Mesendoderm (in vitro differentiated cells): ENCODE results near the gene SERPINB13. TPM values are rescaled to one million over a fixed set of nuclear protein-coding genes. Genes with fewer than 3 reads are reported as not detected.

Source experiments
- DNase-seq: peaks from one replicate; pipeline ENCODE4 v3.0.0; 2013
- H2AK5ac ChIP-seq: 2 replicates; pipeline ENCODE4 v1.6.1; 2013; ENCODE audit warnings: low read length, inconsistent platforms
- H2BK120ac ChIP-seq: 2 replicates; pipeline ENCODE4 v1.6.1; 2013; ENCODE audit warnings: low read depth, mild to moderate bottlenecking, low read length, moderate library complexity, mixed read lengths
- H2BK15ac ChIP-seq: replicated peaks from 2 replicates; pipeline ENCODE4 v1.6.1; 2013; ENCODE audit warnings: low read depth, mild to moderate bottlenecking, moderate library complexity
- H2BK5ac ChIP-seq: 2 replicates; pipeline ENCODE4 v1.6.1; 2013; ENCODE audit warnings: low read length, inconsistent platforms
- H3K18ac ChIP-seq: 2 replicates; pipeline ENCODE4 v1.6.1; 2013; ENCODE audit warnings: mild to moderate bottlenecking, low read length, mixed read lengths
- H3K23ac ChIP-seq: one replicate; pipeline ENCODE4 v1.6.1; 2013; ENCODE audit warnings: low read length
- H3K27ac ChIP-seq: 2 replicates; pipeline ENCODE4 v1.5.1; 2013; ENCODE audit warnings: low read depth, mild to moderate bottlenecking, inconsistent platforms, low read length, moderate library complexity
- H3K27me3 ChIP-seq: 2 replicates; pipeline ENCODE4 v1.6.1; 2013; ENCODE audit warnings: low read length, control low read depth, mild to moderate bottlenecking, inconsistent platforms; ENCODE audit not compliant: insufficient read depth, poor library complexity
- H3K36me3 ChIP-seq: 2 replicates; pipeline ENCODE4 v1.6.1; 2013; ENCODE audit warnings: low read length, inconsistent platforms; ENCODE audit not compliant: control insufficient read depth, insufficient read depth
- H3K4ac ChIP-seq: one replicate; pipeline ENCODE4 v1.6.1; 2013; ENCODE audit warnings: low read depth, mild to moderate bottlenecking, low read length, moderate library complexity
- H3K4me1 ChIP-seq: 2 replicates; pipeline ENCODE4 v1.6.1; 2013; ENCODE audit warnings: low read depth, low read length, inconsistent platforms; ENCODE audit not compliant: control insufficient read depth
- H3K4me2 ChIP-seq: 2 replicates; pipeline ENCODE4 v1.6.1; 2013; ENCODE audit warnings: low read length
- H3K4me3 ChIP-seq: 2 replicates; pipeline ENCODE4 v1.5.1; 2013; ENCODE audit warnings: mild to moderate bottlenecking, low read length
- H3K56ac ChIP-seq: one replicate; pipeline ENCODE4 v1.6.1; 2013; ENCODE audit warnings: low read length
- H3K79me1 ChIP-seq: 2 replicates; pipeline ENCODE4 v1.6.1; 2013; ENCODE audit warnings: low read length, inconsistent platforms
- H3K79me2 ChIP-seq: 2 replicates; pipeline ENCODE4 v1.6.1; 2013; ENCODE audit warnings: mild to moderate bottlenecking, low read length; ENCODE audit not compliant: control insufficient read depth, insufficient read depth
- H3K9ac ChIP-seq: 2 replicates; pipeline ENCODE4 v1.6.1; 2013; ENCODE audit warnings: low read length, inconsistent platforms
- H4K5ac ChIP-seq: one replicate; pipeline ENCODE4 v1.6.1; 2013; ENCODE audit warnings: low read length
- H4K8ac ChIP-seq: one replicate; pipeline ENCODE4 v1.6.1; 2013; ENCODE audit warnings: low read depth, mild to moderate bottlenecking, control low read depth, low read length, moderate library complexity
- WGBS: extraction: QIAGEN DNeasy Blood & Tissue Kit; methylation state at CpG from one replicate; pipeline ENCODE4 v1.1.7; 2013; ENCODE audit warnings: low lambda C conversion rate, missing lambda C conversion rate; ENCODE audit not compliant: insufficient coverage; ENCODE audit errors: extremely low coverage; 5-methylcytosine and 5-hydroxymethylcytosine counted together
- polyA plus RNA-seq, 2 experiments: library from polyadenylated mRNA; stranded (reverse); fragments of 200-250 nt; gene quantifications; one replicate each; pipeline ENCODE4 v1.2.3, GENCODE V29; 2013

SERPINB13 gene
- polyA plus RNA-seq (2013, experiment 1 of 2), result not detected
- polyA plus RNA-seq (2013, experiment 2 of 2), result not detected

GRCh38 chr18:63586966-63587365, at the start of gene SERPINB13:
Gene SERPINB13, plus strand, starts transcription at chr18:63587343. Its CDS starts 1,325 bp downstream, at chr18:63588668.
- H2BK5ac ChIP-seq, result no peak within 1 kb of the TSS
- no peaks in the 10 kb centered on the region for H3K79me1 ChIP-seq
- no peak within 1 kb of the TSS for H3K4me2 ChIP-seq
- H3K4me1 ChIP-seq, result no peaks in the 10 kb centered on the region
- H3K4ac ChIP-seq, result no peak within 1 kb of the TSS
- no peak within 1 kb of the TSS for H3K23ac ChIP-seq
- H3K56ac ChIP-seq, result no peak within 1 kb of the TSS
- H3K27ac ChIP-seq, result no peak within 1 kb of the TSS
- no peak within 1 kb of the TSS for H2BK15ac ChIP-seq
- H2BK120ac ChIP-seq, result no peak within 1 kb of the TSS
- H4K8ac ChIP-seq, result no peak within 1 kb of the TSS
- WGBS, result no CpG with 5 or more reads among the region's 4 CpGs
- H3K27me3 ChIP-seq, result no peaks in the 10 kb centered on the region
- no peaks in the 10 kb centered on the region for H3K79me2 ChIP-seq
- no peak for DNase-seq
- no peak within 1 kb of the TSS for H4K5ac ChIP-seq
- H3K18ac ChIP-seq, result no peak within 1 kb of the TSS
- no peak within 1 kb of the TSS for H2AK5ac ChIP-seq
- H3K4me3 ChIP-seq, result no peak within 1 kb of the TSS
- no peaks in the 10 kb centered on the region for H3K36me3 ChIP-seq
- H3K9ac ChIP-seq, result no peak within 1 kb of the TSS

GRCh38 chr18:63539904-63540510, 47.1 kb upstream of the SERPINB13 start:
- peak; percentile 55 for DNase-seq
- Histone ChIP-seq H3K9ac (no peak overlapping the region), H3K27me3 (no peaks in the 10 kb centered on the region), H4K8ac (no peak overlapping the region), H3K79me2 (no peaks in the 10 kb centered on the region), H3K36me3 (no peaks in the 10 kb centered on the region), H3K56ac (no peak overlapping the region), H3K4me3 (no peak overlapping the region), H2BK15ac (no peak overlapping the region), H2BK5ac (no peak overlapping the region), H3K27ac (no peak overlapping the region), H2BK120ac (no peak overlapping the region), H3K4ac (no peak overlapping the region), H3K79me1 (no peaks in the 10 kb centered on the region), H3K4me2 (no peak overlapping the region), H3K23ac (no peak overlapping the region), H3K18ac (no peak overlapping the region), H4K5ac (no peak overlapping the region), H2AK5ac (no peak overlapping the region), H3K4me1 (no peaks in the 10 kb centered on the region)
- no CpG with 5 or more reads among the region's 3 CpGs for WGBS

GRCh38 chr18:63542069-63542468, 45.1 kb upstream of the SERPINB13 start, which contains the start of gene SERPINB12:
Gene SERPINB12, plus strand, starts transcription at chr18:63542369. Its CDS starts 13,791 bp downstream, at chr18:63556160.
- H3K23ac ChIP-seq, result no peak within 1 kb of the TSS
- H3K4me3 ChIP-seq, result no peak within 1 kb of the TSS
- H2BK15ac ChIP-seq, result no peak within 1 kb of the TSS
- H3K27me3 ChIP-seq, result no peaks in the 10 kb centered on the region
- no peaks in the 10 kb centered on the region for H3K79me1 ChIP-seq
- no peak within 1 kb of the TSS for H4K8ac ChIP-seq
- H3K36me3 ChIP-seq, result no peaks in the 10 kb centered on the region
- H3K4ac ChIP-seq, result no peak within 1 kb of the TSS
- DNase-seq, result no peak
- H3K27ac ChIP-seq, result no peak within 1 kb of the TSS
- WGBS, result no CpG with 5 or more reads among the region's 1 CpG
- H3K56ac ChIP-seq, result no peak within 1 kb of the TSS
- H2BK5ac ChIP-seq, result no peak within 1 kb of the TSS
- H3K9ac ChIP-seq, result no peak within 1 kb of the TSS
- no peaks in the 10 kb centered on the region for H3K4me1 ChIP-seq
- no peak within 1 kb of the TSS for H2BK120ac ChIP-seq
- no peak within 1 kb of the TSS for H3K4me2 ChIP-seq
- H2AK5ac ChIP-seq, result no peak within 1 kb of the TSS
- no peak within 1 kb of the TSS for H3K18ac ChIP-seq
- no peak within 1 kb of the TSS for H4K5ac ChIP-seq
- no peaks in the 10 kb centered on the region for H3K79me2 ChIP-seq

- H3K27ac ChIP-seq, result no peak overlapping the region
- no peak overlapping the region for H3K23ac ChIP-seq
- no peaks in the 10 kb centered on the region for H3K4me1 ChIP-seq
- H3K36me3 ChIP-seq, result no peaks in the 10 kb centered on the region
- H3K9ac ChIP-seq, result no peak overlapping the region
- no peak overlapping the region for H2BK5ac ChIP-seq
- H4K5ac ChIP-seq, result no peak overlapping the region
- H3K4ac ChIP-seq, result no peak overlapping the region
- H4K8ac ChIP-seq, result no peak overlapping the region
- 100% methylated on average over 1 of the region's 2 CpGs for WGBS
- H3K79me2 ChIP-seq, result no peaks in the 10 kb centered on the region
- H2BK15ac ChIP-seq, result no peak overlapping the region
- H2BK120ac ChIP-seq, result no peak overlapping the region
- H3K56ac ChIP-seq, result no peak overlapping the region
- no peaks in the 10 kb centered on the region for H3K27me3 ChIP-seq
- no peak overlapping the region for H3K4me2 ChIP-seq
- no peak overlapping the region for H2AK5ac ChIP-seq
- no peaks in the 10 kb centered on the region for H3K79me1 ChIP-seq
- no peak overlapping the region for H3K4me3 ChIP-seq
- no peak for DNase-seq
- H3K18ac ChIP-seq, result no peak overlapping the region
Measured at GRCh38 chr18:63544017-63544416, 43.1 kb upstream of the SERPINB13 start.

- Histone ChIP-seq H3K27ac (no peak overlapping the region), H3K23ac (no peak overlapping the region), H3K4me2 (no peak overlapping the region), H3K4me1 (no peaks in the 10 kb centered on the region), H2BK15ac (no peak overlapping the region), H4K5ac (no peak overlapping the region), H3K79me1 (no peaks in the 10 kb centered on the region), H3K4ac (no peak overlapping the region), H3K27me3 (no peaks in the 10 kb centered on the region), H3K18ac (no peak overlapping the region), H4K8ac (no peak overlapping the region), H3K9ac (no peak overlapping the region), H2BK120ac (no peak overlapping the region), H2BK5ac (no peak overlapping the region), H3K79me2 (no peaks in the 10 kb centered on the region), H3K56ac (no peak overlapping the region), H3K36me3 (no peaks in the 10 kb centered on the region), H2AK5ac (no peak overlapping the region), H3K4me3 (no peak overlapping the region)
- DNase-seq, result no peak
- no CpG with 5 or more reads among the region's 3 CpGs for WGBS
Measured at GRCh38 chr18:63545000-63545399, 42.1 kb upstream of the SERPINB13 start.

GRCh38 chr18:63550068-63550467, 37.1 kb upstream of the SERPINB13 start:
- no peaks in the 10 kb centered on the region for H3K79me1 ChIP-seq
- DNase-seq, result no peak
- no peaks in the 10 kb centered on the region for H3K4me1 ChIP-seq
- H2BK15ac ChIP-seq, result no peak overlapping the region
- H2BK120ac ChIP-seq, result no peak overlapping the region
- no peak overlapping the region for H3K27ac ChIP-seq
- H3K4me2 ChIP-seq, result no peak overlapping the region
- no peaks in the 10 kb centered on the region for H3K36me3 ChIP-seq
- no peak overlapping the region for H3K4me3 ChIP-seq
- no peaks in the 10 kb centered on the region for H3K27me3 ChIP-seq
- H2AK5ac ChIP-seq, result no peak overlapping the region
- no peak overlapping the region for H3K23ac ChIP-seq
- H4K8ac ChIP-seq, result no peak overlapping the region
- no peak overlapping the region for H3K18ac ChIP-seq
- H4K5ac ChIP-seq, result no peak overlapping the region
- no peak overlapping the region for H2BK5ac ChIP-seq
- no peak overlapping the region for H3K56ac ChIP-seq
- WGBS, result no CpG with 5 or more reads among the region's 1 CpG
- H3K9ac ChIP-seq, result no peak overlapping the region
- H3K79me2 ChIP-seq, result no peaks in the 10 kb centered on the region
- no peak overlapping the region for H3K4ac ChIP-seq
